Stimulated activated CD4-positive, alpha-beta T cell treated with anti-CD3 and anti-CD28 coated beads, Interleukin-2, amount 100 ng/mL, for 24 hours (primary cell): Measurements from ENCODE around the gene TRIP4.
"Not testable (repeated sequence)": the region's sequence is repeated elsewhere in the genome, so short reads cannot be mapped to it uniquely, and the experiment has no call there.

ENCODE experiments used
- DNase-seq, 2 donors: peaks; one replicate each; pipeline ENCODE4 v3.0.0-alpha.2; 2020

TRIP4 gene

GRCh38 chr15:64453689-64454037, 66.0 kb downstream of the TRIP4 start:
- DNase-seq, result no peak

- DNase-seq, result no peak
Measured at GRCh38 chr15:64454282-64454681, 66.6 kb downstream of the TRIP4 start.

GRCh38 chr15:64455961-64456371, 68.3 kb downstream of the TRIP4 start:
- no peak for DNase-seq

- no peak for DNase-seq
Measured at GRCh38 chr15:64456634-64457108, 69.0 kb downstream of the TRIP4 start.

- no peak for DNase-seq
Measured at GRCh38 chr15:64459066-64459781, 71.6 kb downstream of the TRIP4 start.

GRCh38 chr15:64460206-64460723, 72.6 kb downstream of the TRIP4 start, which contains the start of gene ZNF609:
Gene ZNF609, plus strand, starts transcription at chr15:64460578. Its CDS starts 38,842 bp downstream, at chr15:64499420.
- peak; percentile 94 to 97 for DNase-seq

GRCh38 chr15:64460724-64461720, 73.4 kb downstream of the TRIP4 start:
- peak; percentile 35 to 39 for DNase-seq

GRCh38 chr15:64461721-64462162, 74.1 kb downstream of the TRIP4 start:
- peak; percentile 27 to 42 for DNase-seq

GRCh38 chr15:64462492-64462891, 74.9 kb downstream of the TRIP4 start:
- no peak for DNase-seq

- no peak for DNase-seq
Measured at GRCh38 chr15:64464276-64465005, 76.8 kb downstream of the TRIP4 start.

- DNase-seq, result no peak
Measured at GRCh38 chr15:64466408-64467141, 78.9 kb downstream of the TRIP4 start.

GRCh38 chr15:64472161-64472560, 84.5 kb downstream of the TRIP4 start:
- DNase-seq, result no peak

- no peak for DNase-seq
Measured at GRCh38 chr15:64474846-64475245, 87.2 kb downstream of the TRIP4 start.

- no peak for DNase-seq
Measured at GRCh38 chr15:64476550-64476949, 88.9 kb downstream of the TRIP4 start.

- DNase-seq, result no peak
Measured at GRCh38 chr15:64478863-64479262, 91.2 kb downstream of the TRIP4 start.

GRCh38 chr15:64480891-64481290, 93.3 kb downstream of the TRIP4 start:
- DNase-seq, result no peak

- DNase-seq, result no peak
Measured at GRCh38 chr15:64483749-64484148, 96.1 kb downstream of the TRIP4 start.

GRCh38 chr15:64485796-64486195, 98.2 kb downstream of the TRIP4 start:
- no peak for DNase-seq

- DNase-seq, result no peak
Measured at GRCh38 chr15:64490598-64491259, 103.1 kb downstream of the TRIP4 start.

GRCh38 chr15:64493641-64494040, 106.0 kb downstream of the TRIP4 start:
- DNase-seq, result no peak

GRCh38 chr15:64495968-64496367, 108.3 kb downstream of the TRIP4 start:
- DNase-seq, result not testable (repeated sequence)
